ENCODE data around the gene NME3. TPM values are rescaled to one million over a fixed set of nuclear protein-coding genes. Genes with fewer than 3 reads are reported as not detected.

The NME3 gene
- total and polyA plus RNA-seq, 2 donors from 2014 or later, result 70.8 to 123 TPM

DNA sequence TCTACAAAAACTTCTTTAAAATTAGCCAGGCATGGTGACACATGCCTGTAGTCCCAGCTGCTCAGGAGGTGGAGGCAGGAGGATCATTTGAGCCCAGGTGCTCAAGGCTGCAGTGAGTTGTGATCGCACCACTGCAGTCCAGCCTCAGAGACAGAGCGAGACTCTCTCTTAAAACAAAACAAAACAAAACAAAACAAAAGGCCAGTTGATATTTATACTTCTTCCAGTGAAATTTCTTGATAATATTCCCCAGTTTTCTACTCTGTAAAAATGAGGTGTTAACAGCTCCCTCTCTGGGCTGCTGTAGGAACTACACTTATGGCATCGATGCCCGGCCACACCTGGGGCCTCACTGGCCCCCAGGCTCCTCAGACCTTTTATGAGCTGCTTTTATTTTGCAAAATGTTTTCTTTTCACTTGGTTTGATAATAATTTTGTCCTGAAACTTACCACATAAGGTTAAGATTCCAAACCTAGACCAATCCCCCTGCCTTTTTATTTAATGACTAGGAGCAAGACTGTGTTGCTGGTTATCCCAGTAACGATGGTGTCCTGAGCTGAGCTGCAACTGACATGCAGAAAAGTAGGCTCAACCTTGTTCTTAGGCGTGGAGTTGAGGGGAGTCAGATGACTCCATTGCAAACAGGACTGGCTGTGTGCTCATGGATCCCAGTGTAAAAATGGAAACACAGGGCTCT lies 47.7 kb downstream of the NME3 start:
- Histone ChIP-seq H3K9me3 (ENCODE audit: control insufficient read depth in 2 of 3, insufficient read depth in 1 of 3, low read length in 3 of 3) (no peaks in the 10 kb centered on the region), H3K36me3 (ENCODE audit: control insufficient read depth in 2 of 3, insufficient read depth in 3 of 3, low read length in 3 of 3) (peaks cover 3 to 10% (median 7%) of the 10 kb centered on the region in 3 donors), H3K9ac (ENCODE audit: low read length in 3 of 3) (no peak overlapping the region), H3K4me1 (ENCODE audit: control insufficient read depth in 2 of 3, insufficient read depth in 2 of 3, low read depth in 1 of 3, low read length in 3 of 3) (peaks cover 0 to 2% (median 0%) of the 10 kb centered on the region in 3 donors), H3K27ac (ENCODE audit: low read depth in 2 of 2, low read length in 2 of 2) (no peak overlapping the region), H3K27me3 (ENCODE audit: control insufficient read depth, insufficient read depth, low read length) (no peaks in the 10 kb centered on the region), H3K4me3 (ENCODE audit: low read length in 3 of 3) (no peak overlapping the region)
- peak in 2 of 5 donors; percentile 37 to 38 for DNase-seq
- TF ChIP-seq, protein P1, sequence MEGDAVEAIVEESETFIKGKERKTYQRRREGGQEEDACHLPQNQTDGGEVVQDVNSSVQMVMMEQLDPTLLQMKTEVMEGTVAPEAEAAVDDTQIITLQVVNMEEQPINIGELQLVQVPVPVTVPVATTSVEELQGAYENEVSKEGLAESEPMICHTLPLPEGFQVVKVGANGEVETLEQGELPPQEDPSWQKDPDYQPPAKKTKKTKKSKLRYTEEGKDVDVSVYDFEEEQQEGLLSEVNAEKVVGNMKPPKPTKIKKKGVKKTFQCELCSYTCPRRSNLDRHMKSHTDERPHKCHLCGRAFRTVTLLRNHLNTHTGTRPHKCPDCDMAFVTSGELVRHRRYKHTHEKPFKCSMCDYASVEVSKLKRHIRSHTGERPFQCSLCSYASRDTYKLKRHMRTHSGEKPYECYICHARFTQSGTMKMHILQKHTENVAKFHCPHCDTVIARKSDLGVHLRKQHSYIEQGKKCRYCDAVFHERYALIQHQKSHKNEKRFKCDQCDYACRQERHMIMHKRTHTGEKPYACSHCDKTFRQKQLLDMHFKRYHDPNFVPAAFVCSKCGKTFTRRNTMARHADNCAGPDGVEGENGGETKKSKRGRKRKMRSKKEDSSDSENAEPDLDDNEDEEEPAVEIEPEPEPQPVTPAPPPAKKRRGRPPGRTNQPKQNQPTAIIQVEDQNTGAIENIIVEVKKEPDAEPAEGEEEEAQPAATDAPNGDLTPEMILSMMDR (IDR thresholded peaks at IDR 0.05; ENCODE audit: borderline replicate concordance, extremely low read depth, insufficient read depth), result peak; percentile 66
- FAIRE-seq, result no peak
- intact Hi-C loops (cut with DNase I), result no loop called here

DNA sequence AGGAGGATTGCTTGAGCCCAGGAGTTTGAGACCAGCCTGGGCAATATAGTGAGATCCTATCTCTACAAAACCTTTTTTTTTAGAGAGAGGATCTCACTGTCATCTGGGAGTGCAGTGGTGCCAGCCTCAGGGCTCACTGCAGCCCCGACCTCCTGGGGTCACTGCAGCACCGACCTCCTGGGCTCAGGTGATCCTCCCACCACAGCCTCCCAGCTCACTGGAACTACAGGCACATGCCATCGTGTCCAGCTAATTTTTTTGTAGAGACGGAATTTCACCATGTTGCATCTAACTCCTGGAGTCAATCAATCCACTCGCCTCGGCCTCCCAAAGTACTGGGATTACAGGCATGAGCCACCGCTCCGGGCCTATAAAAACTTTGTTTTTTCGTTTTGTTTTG lies 50.0 kb downstream of the NME3 start:
- DNase-seq, result no peak
- no peak overlapping the region for H3K4me3 ChIP-seq (ENCODE audit: low read length in 3 of 3)
- H3K27ac ChIP-seq (ENCODE audit: low read depth in 2 of 2, low read length in 2 of 2), result no peak overlapping the region
- H3K4me1 ChIP-seq (ENCODE audit: control insufficient read depth in 2 of 3, insufficient read depth in 2 of 3, low read depth in 1 of 3, low read length in 3 of 3), result peaks cover 0 to 2% (median 0%) of the 10 kb centered on the region in 3 donors
- H3K9ac ChIP-seq (ENCODE audit: low read length in 3 of 3), result no peak overlapping the region
- H3K36me3 ChIP-seq (ENCODE audit: control insufficient read depth in 2 of 3, insufficient read depth in 3 of 3, low read length in 3 of 3), result peaks cover 0 to 7% (median 5%) of the 10 kb centered on the region in 3 donors
- no peaks in the 10 kb centered on the region for H3K27me3 ChIP-seq (ENCODE audit: control insufficient read depth, insufficient read depth, low read length)
- TF ChIP-seq, protein P1 (IDR thresholded peaks at IDR 0.05; ENCODE audit: borderline replicate concordance, extremely low read depth, insufficient read depth), result no peak
- FAIRE-seq, result no peak
- H3K9me3 ChIP-seq (ENCODE audit: control insufficient read depth in 2 of 3, insufficient read depth in 1 of 3, low read length in 3 of 3), result no peaks in the 10 kb centered on the region
- intact Hi-C loops (cut with DNase I), result no loop called here

Small RNA genes within 50 kb of the gene (microRNA-seq; reads per million reads assigned to microRNA genes)
- gene MIR3177, result not detected

Other genes starting within 250 kb of the NME3 start
- 40.9 TPM for gene TMEM204, start 237.9 kb downstream of the NME3 start, total RNA-seq
- 49.5 TPM for gene TMEM204, start 237.9 kb downstream of the NME3 start, polyA plus RNA-seq (ENCODE audit: insufficient read depth, low read depth, low replicate concordance)
- gene IFT140, start 159.5 kb downstream of the NME3 start, total RNA-seq, result 38.0 TPM
- 13.5 TPM for gene IFT140, start 159.5 kb downstream of the NME3 start, polyA plus RNA-seq (ENCODE audit: insufficient read depth, low read depth, low replicate concordance)
- 20.0 TPM for gene CRAMP1, start 159.2 kb downstream of the NME3 start, total RNA-seq
- 2.9 TPM for gene CRAMP1, start 159.2 kb downstream of the NME3 start, polyA plus RNA-seq (ENCODE audit: insufficient read depth, low read depth, low replicate concordance)
- gene JPT2, start 93.3 kb downstream of the NME3 start, total RNA-seq, result 89.3 TPM
- gene JPT2, start 93.3 kb downstream of the NME3 start, polyA plus RNA-seq (ENCODE audit: insufficient read depth, low read depth, low replicate concordance), result 32.8 TPM
- 67.7 TPM for gene MAPK8IP3, start 65.3 kb downstream of the NME3 start, total RNA-seq
- gene MAPK8IP3, start 65.3 kb downstream of the NME3 start, polyA plus RNA-seq (ENCODE audit: insufficient read depth, low read depth, low replicate concordance), result 10.6 TPM
- 23.8 TPM for gene EME2, start 1.3 kb upstream of the NME3 start, total RNA-seq
- gene EME2, start 1.3 kb upstream of the NME3 start, polyA plus RNA-seq (ENCODE audit: insufficient read depth, low read depth, low replicate concordance), result 5.1 TPM
- gene MRPS34, start 1.6 kb upstream of the NME3 start, total RNA-seq, result 61.7 TPM
- gene MRPS34, start 1.6 kb upstream of the NME3 start, polyA plus RNA-seq (ENCODE audit: insufficient read depth, low read depth, low replicate concordance), result 187 TPM
- gene SPSB3, start 11.0 kb upstream of the NME3 start, total RNA-seq, result 57.7 TPM
- gene SPSB3, start 11.0 kb upstream of the NME3 start, polyA plus RNA-seq (ENCODE audit: insufficient read depth, low read depth, low replicate concordance), result 55.1 TPM
- 42.8 TPM for gene NUBP2, start 11.4 kb upstream of the NME3 start, total RNA-seq
- gene NUBP2, start 11.4 kb upstream of the NME3 start, polyA plus RNA-seq (ENCODE audit: insufficient read depth, low read depth, low replicate concordance), result 71.1 TPM
- 1.4 TPM for gene IGFALS, start 22.2 kb upstream of the NME3 start, total RNA-seq
- gene IGFALS, start 22.2 kb upstream of the NME3 start, polyA plus RNA-seq (ENCODE audit: insufficient read depth, low read depth, low replicate concordance), result 2.9 TPM
- gene HAGH, start 55.3 kb upstream of the NME3 start, total RNA-seq, result 48.1 TPM
- 258 TPM for gene HAGH, start 55.3 kb upstream of the NME3 start, polyA plus RNA-seq (ENCODE audit: insufficient read depth, low read depth, low replicate concordance)
- 36.4 TPM for gene FAHD1, start 55.7 kb upstream of the NME3 start, total RNA-seq
- gene FAHD1, start 55.7 kb upstream of the NME3 start, polyA plus RNA-seq (ENCODE audit: insufficient read depth, low read depth, low replicate concordance), result 108 TPM
- 0.16 TPM for gene MEIOB, start 100.6 kb upstream of the NME3 start, total RNA-seq
- gene MEIOB, start 100.6 kb upstream of the NME3 start, polyA plus RNA-seq (ENCODE audit: insufficient read depth, low read depth, low replicate concordance), result 1.4 TPM
- gene HS3ST6, start 146.9 kb upstream of the NME3 start, total RNA-seq, result 0.19 TPM
- 0.73 TPM for gene HS3ST6, start 146.9 kb upstream of the NME3 start, polyA plus RNA-seq (ENCODE audit: insufficient read depth, low read depth, low replicate concordance)
- 32.0 TPM for gene MSRB1, start 171.7 kb upstream of the NME3 start, total RNA-seq
- gene MSRB1, start 171.7 kb upstream of the NME3 start, polyA plus RNA-seq (ENCODE audit: insufficient read depth, low read depth, low replicate concordance), result 189 TPM
- gene RPL3L, start 183.1 kb upstream of the NME3 start, total RNA-seq, result not detected
- not detected for gene RPL3L, start 183.1 kb upstream of the NME3 start, polyA plus RNA-seq (ENCODE audit: insufficient read depth, low read depth, low replicate concordance)
- gene NDUFB10, start 188.0 kb upstream of the NME3 start, total RNA-seq, result 123 TPM
- 432 TPM for gene NDUFB10, start 188.0 kb upstream of the NME3 start, polyA plus RNA-seq (ENCODE audit: insufficient read depth, low read depth, low replicate concordance)
- gene RPS2, start 193.3 kb upstream of the NME3 start, total RNA-seq, result 1,550 TPM
- 2,018 TPM for gene RPS2, start 193.3 kb upstream of the NME3 start, polyA plus RNA-seq (ENCODE audit: insufficient read depth, low read depth, low replicate concordance)
- not detected for gene RNF151, start 195.3 kb upstream of the NME3 start, total RNA-seq
- not detected for gene RNF151, start 195.3 kb upstream of the NME3 start, polyA plus RNA-seq (ENCODE audit: insufficient read depth, low read depth, low replicate concordance)
- 33.3 TPM for gene TBL3, start 200.5 kb upstream of the NME3 start, total RNA-seq
- 38.5 TPM for gene TBL3, start 200.5 kb upstream of the NME3 start, polyA plus RNA-seq (ENCODE audit: insufficient read depth, low read depth, low replicate concordance)
- 0.57 TPM for gene NOXO1, start 209.9 kb upstream of the NME3 start, total RNA-seq
- gene NOXO1, start 209.9 kb upstream of the NME3 start, polyA plus RNA-seq (ENCODE audit: insufficient read depth, low read depth, low replicate concordance), result 0.58 TPM
- gene GFER, start 212.7 kb upstream of the NME3 start, total RNA-seq, result 25.0 TPM
- 45.6 TPM for gene GFER, start 212.7 kb upstream of the NME3 start, polyA plus RNA-seq (ENCODE audit: insufficient read depth, low read depth, low replicate concordance)
- gene SYNGR3, start 218.4 kb upstream of the NME3 start, total RNA-seq, result 2.2 TPM
- 4.6 TPM for gene SYNGR3, start 218.4 kb upstream of the NME3 start, polyA plus RNA-seq (ENCODE audit: insufficient read depth, low read depth, low replicate concordance)
- gene ZNF598, start 238.3 kb upstream of the NME3 start, total RNA-seq, result 34.9 TPM
- 14.3 TPM for gene ZNF598, start 238.3 kb upstream of the NME3 start, polyA plus RNA-seq (ENCODE audit: insufficient read depth, low read depth, low replicate concordance)
- not detected for gene NPW, start 248.2 kb upstream of the NME3 start, total RNA-seq
- not detected for gene NPW, start 248.2 kb upstream of the NME3 start, polyA plus RNA-seq (ENCODE audit: insufficient read depth, low read depth, low replicate concordance)